Upper lobe of left lung (tissue), 4 donors: ENCODE measurements around the gene LZTFL1.

ENCODE experiments used
- EP300 ChIP-seq, 4 donors: sonication (generic); formaldehyde crosslinking; IDR thresholded peaks; one replicate each; pipeline ENCODE4 v1.5.1; 2017; ENCODE audit warnings: antibody characterized with exemption in 4 of 4, control low read depth in 2 of 4
- POLR2A ChIP-seq, 4 donors: fragments of 450-650 bp; IDR thresholded peaks; one replicate each; pipeline ENCODE4 v1.5.1; 2016 to 2017; ENCODE audit warnings: antibody characterized with exemption in 4 of 4, mild to moderate bottlenecking in 2 of 4
- TF ChIP-seq, protein P1 (sequence below), 6 experiments: fragments of 450-650 bp in 4 of 6; fragments of 200-600 bp in 2 of 6; sonication (generic) in 2 of 6; IDR thresholded peaks; one replicate each; pipeline ENCODE4 v1.5.1; 2016 to 2019; ENCODE audit warnings: antibody characterized with exemption in 6 of 6

DNA sequence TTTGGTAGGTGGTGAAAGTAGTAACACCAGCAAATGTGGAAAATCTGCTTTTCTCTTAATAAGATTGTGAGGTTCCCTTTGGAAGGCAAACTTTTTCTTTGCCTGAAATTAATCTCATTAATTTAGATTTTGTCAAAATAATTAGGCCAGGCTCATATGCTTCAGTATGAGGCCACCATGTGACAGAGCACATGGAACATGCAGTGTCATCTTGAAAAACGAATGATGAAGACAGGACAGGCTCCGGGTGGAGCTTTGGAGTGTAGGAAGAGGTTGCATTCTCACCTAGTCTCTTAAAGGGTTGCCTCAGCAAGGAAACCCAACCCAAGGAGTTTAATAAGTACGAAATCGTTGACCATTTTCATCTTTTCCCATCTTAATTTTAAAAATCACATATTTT is 18.6 kb upstream of the LZTFL1 start:
- TF ChIP-seq POLR2A (IDR thresholded peaks at IDR 0.05) (no peak), EP300 (IDR thresholded peaks at IDR 0.05) (no peak)
- TF ChIP-seq, protein P1, sequence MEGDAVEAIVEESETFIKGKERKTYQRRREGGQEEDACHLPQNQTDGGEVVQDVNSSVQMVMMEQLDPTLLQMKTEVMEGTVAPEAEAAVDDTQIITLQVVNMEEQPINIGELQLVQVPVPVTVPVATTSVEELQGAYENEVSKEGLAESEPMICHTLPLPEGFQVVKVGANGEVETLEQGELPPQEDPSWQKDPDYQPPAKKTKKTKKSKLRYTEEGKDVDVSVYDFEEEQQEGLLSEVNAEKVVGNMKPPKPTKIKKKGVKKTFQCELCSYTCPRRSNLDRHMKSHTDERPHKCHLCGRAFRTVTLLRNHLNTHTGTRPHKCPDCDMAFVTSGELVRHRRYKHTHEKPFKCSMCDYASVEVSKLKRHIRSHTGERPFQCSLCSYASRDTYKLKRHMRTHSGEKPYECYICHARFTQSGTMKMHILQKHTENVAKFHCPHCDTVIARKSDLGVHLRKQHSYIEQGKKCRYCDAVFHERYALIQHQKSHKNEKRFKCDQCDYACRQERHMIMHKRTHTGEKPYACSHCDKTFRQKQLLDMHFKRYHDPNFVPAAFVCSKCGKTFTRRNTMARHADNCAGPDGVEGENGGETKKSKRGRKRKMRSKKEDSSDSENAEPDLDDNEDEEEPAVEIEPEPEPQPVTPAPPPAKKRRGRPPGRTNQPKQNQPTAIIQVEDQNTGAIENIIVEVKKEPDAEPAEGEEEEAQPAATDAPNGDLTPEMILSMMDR (IDR thresholded peaks at IDR 0.05) = no peak
